Astrocyte (in vitro differentiated cells and primary cell): ENCODE data around the gene ZNF331.

Source experiments
- EZH2 ChIP-seq: IDR thresholded peaks from 2 replicates; pipeline ENCODE4 v1.6.1; 2012; ENCODE audit warnings: mild to moderate bottlenecking, low read length, inconsistent platforms; ENCODE audit not compliant: insufficient read depth
- TF ChIP-seq, protein P1 (sequence below): IDR thresholded peaks from 2 replicates; pipeline ENCODE4 v1.5.1; 2011; ENCODE audit warnings: low read depth, mild to moderate bottlenecking, inconsistent platforms, low read length, moderate library complexity; ENCODE audit not compliant: insufficient read depth

DNA sequence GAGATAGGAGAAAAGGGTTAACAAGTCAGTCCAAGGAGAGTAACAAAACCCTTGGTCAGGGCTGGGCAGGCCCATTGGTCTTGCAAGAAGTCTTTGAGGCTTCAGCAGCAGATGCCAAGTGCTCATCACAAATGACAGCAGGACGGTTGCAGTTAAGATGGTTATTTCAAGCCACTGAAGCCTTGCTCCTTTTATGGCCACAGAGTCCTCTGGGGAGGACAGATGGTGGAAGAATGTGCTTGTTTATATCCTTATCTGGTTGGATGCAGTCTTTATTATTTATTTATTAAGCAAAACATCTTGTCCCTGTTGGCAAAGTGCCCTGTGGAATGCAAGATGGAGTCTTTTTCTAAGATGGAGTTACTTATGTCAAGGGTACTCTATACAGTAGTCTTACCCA is 19.2 kb upstream of the ZNF331 start:
- TF ChIP-seq, protein P1, sequence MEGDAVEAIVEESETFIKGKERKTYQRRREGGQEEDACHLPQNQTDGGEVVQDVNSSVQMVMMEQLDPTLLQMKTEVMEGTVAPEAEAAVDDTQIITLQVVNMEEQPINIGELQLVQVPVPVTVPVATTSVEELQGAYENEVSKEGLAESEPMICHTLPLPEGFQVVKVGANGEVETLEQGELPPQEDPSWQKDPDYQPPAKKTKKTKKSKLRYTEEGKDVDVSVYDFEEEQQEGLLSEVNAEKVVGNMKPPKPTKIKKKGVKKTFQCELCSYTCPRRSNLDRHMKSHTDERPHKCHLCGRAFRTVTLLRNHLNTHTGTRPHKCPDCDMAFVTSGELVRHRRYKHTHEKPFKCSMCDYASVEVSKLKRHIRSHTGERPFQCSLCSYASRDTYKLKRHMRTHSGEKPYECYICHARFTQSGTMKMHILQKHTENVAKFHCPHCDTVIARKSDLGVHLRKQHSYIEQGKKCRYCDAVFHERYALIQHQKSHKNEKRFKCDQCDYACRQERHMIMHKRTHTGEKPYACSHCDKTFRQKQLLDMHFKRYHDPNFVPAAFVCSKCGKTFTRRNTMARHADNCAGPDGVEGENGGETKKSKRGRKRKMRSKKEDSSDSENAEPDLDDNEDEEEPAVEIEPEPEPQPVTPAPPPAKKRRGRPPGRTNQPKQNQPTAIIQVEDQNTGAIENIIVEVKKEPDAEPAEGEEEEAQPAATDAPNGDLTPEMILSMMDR: no peak
- TF ChIP-seq EZH2: no peak
